Neural crest cell (in vitro differentiated cells): ENCODE results near the gene ADTRP. TPM values are rescaled to one million over a fixed set of nuclear protein-coding genes. Genes with fewer than 3 reads are reported as not detected.

Experiments
- DNase-seq: peaks from one replicate; pipeline ENCODE4 v3.0.0; 2021; ENCODE audit warnings: low read depth, mixed read lengths, low spot score
- H3K27ac Mint-ChIP-seq: one replicate; pipeline ENCODE4 v1.8.0; 2021; ENCODE audit warnings: mild to moderate bottlenecking, mixed read lengths; ENCODE audit not compliant: unreplicated experiment
- H3K27me3 Mint-ChIP-seq: 2 replicates; pipeline ENCODE4 v1.8.0; 2021; ENCODE audit warnings: low read depth, mild to moderate bottlenecking, mixed read lengths
- H3K36me3 Mint-ChIP-seq: 2 replicates; pipeline ENCODE4 v1.8.0; 2021; ENCODE audit warnings: low read depth, mild to moderate bottlenecking, mixed read lengths
- H3K4me1 Mint-ChIP-seq: 2 replicates; pipeline ENCODE4 v1.8.0; 2021; ENCODE audit warnings: mixed read lengths
- H3K4me3 Mint-ChIP-seq: one replicate; pipeline ENCODE4 v1.8.0; 2021; ENCODE audit warnings: mild to moderate bottlenecking, mixed read lengths
- H3K9me3 Mint-ChIP-seq: 2 replicates; pipeline ENCODE4 v1.8.0; 2021; ENCODE audit warnings: mixed read lengths
- total RNA-seq: library from RNA; stranded (reverse); gene quantifications from 2 replicates; pipeline ENCODE4 v1.2.1, GENCODE V29; 2021
- TF ChIP-seq, protein P1 (sequence below): fragments of 200-600 bp; sonication (generic); conservative IDR thresholded peaks from 2 replicates; pipeline ENCODE4 v1.5.0; 2021; ENCODE audit warnings: antibody characterized with exemption, mild to moderate bottlenecking

ADTRP gene
- total RNA-seq, 1 donor from 2014 or later = not detected

GRCh38 chr6:11761744-11762620 lies 16.6 kb downstream of the ADTRP start:
- TF ChIP-seq, protein P1, sequence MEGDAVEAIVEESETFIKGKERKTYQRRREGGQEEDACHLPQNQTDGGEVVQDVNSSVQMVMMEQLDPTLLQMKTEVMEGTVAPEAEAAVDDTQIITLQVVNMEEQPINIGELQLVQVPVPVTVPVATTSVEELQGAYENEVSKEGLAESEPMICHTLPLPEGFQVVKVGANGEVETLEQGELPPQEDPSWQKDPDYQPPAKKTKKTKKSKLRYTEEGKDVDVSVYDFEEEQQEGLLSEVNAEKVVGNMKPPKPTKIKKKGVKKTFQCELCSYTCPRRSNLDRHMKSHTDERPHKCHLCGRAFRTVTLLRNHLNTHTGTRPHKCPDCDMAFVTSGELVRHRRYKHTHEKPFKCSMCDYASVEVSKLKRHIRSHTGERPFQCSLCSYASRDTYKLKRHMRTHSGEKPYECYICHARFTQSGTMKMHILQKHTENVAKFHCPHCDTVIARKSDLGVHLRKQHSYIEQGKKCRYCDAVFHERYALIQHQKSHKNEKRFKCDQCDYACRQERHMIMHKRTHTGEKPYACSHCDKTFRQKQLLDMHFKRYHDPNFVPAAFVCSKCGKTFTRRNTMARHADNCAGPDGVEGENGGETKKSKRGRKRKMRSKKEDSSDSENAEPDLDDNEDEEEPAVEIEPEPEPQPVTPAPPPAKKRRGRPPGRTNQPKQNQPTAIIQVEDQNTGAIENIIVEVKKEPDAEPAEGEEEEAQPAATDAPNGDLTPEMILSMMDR = no peak
- Mint-ChIP-seq H3K27me3 (no peaks in the 10 kb centered on the region), H3K4me1 (peaks cover 16% of the 10 kb centered on the region), H3K36me3 (no peaks in the 10 kb centered on the region), H3K27ac (no peak overlapping the region), H3K9me3 (peaks cover 3% of the 10 kb centered on the region), H3K4me3 (no peak overlapping the region)
- no peak for DNase-seq

GRCh38 chr6:11760015-11760473 lies 18.6 kb downstream of the ADTRP start:
- Mint-ChIP-seq H3K27me3 (no peaks in the 10 kb centered on the region), H3K27ac (no peak overlapping the region), H3K9me3 (peaks cover 3% of the 10 kb centered on the region), H3K4me1 (peaks cover 16% of the 10 kb centered on the region), H3K4me3 (no peak overlapping the region), H3K36me3 (no peaks in the 10 kb centered on the region)
- TF ChIP-seq, protein P1 = no peak
- DNase-seq = no peak

DNA sequence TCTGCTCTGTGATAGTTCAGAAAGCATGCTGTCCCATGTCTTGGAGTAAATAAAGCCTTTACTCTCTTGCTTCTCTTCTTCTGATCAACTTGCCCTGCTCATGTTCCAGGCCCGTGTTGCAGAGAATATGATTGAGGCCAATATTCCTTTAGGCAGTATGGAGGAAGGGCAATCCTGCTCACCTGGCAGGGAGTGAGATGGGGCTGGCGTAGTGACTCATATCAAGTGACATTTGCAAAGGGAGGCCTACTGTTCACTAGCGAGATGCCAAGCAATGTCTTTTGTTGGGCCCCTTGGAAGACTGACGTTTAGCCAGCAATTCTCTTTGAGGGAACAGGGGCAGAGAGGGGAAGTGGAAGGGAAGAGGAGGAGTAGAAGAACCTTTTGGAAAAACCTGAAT lies 19.7 kb downstream of the ADTRP start:
- H3K4me3 Mint-ChIP-seq = no peak overlapping the region
- no peaks in the 10 kb centered on the region for H3K27me3 Mint-ChIP-seq
- TF ChIP-seq, protein P1 = no peak
- peaks cover 11% of the 10 kb centered on the region for H3K4me1 Mint-ChIP-seq
- peaks cover 3% of the 10 kb centered on the region for H3K9me3 Mint-ChIP-seq
- no peak overlapping the region for H3K27ac Mint-ChIP-seq
- H3K36me3 Mint-ChIP-seq = no peaks in the 10 kb centered on the region
- DNase-seq = no peak

GRCh38 chr6:11756726-11757125 lies 21.9 kb downstream of the ADTRP start:
- Mint-ChIP-seq H3K9me3 (peaks cover 3% of the 10 kb centered on the region), H3K4me3 (no peak overlapping the region), H3K4me1 (no peaks in the 10 kb centered on the region), H3K36me3 (no peaks in the 10 kb centered on the region), H3K27ac (no peak overlapping the region), H3K27me3 (no peaks in the 10 kb centered on the region)
- no peak for DNase-seq
- TF ChIP-seq, protein P1 = no peak

- Mint-ChIP-seq H3K36me3 (no peaks in the 10 kb centered on the region), H3K27me3 (no peaks in the 10 kb centered on the region), H3K27ac (no peak overlapping the region), H3K4me1 (no peaks in the 10 kb centered on the region), H3K9me3 (peaks cover 3% of the 10 kb centered on the region), H3K4me3 (no peak overlapping the region)
- DNase-seq = no peak
- TF ChIP-seq, protein P1 = no peak
Measured at GRCh38 chr6:11756292-11756691, 22.3 kb downstream of the ADTRP start.
